ENCODE measurements around the gene CRYBA4. TPM values are rescaled to one million over a fixed set of nuclear protein-coding genes. Genes with fewer than 3 reads are reported as not detected.

Gene CRYBA4
- total and polyA plus RNA-seq, 2 of the 13 experiments (the other 11 are each of a cell fraction or from before 2014, with no cell fraction given), result not detected

DNA sequence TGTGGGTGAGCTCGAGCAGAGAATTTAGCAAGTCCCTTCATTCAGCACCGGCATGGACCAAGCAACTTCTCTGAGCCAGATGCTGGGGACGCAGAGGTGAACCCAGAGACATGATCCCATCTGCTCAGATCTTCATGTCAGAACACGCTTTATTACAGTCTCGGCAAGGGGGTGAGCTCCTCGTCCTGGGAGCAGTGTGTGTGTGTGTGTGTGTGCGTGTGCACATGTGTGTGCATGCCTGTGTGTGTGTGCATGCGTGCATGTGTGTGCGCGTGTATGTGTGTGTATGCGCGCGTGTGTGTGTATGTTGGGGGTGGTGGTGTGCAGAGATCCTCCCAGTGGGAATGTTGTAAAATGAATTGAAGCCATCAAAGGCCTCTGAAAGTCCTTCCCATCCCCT, 45.4 kb downstream of the CRYBA4 start:
- TF ChIP-seq, protein P1, sequence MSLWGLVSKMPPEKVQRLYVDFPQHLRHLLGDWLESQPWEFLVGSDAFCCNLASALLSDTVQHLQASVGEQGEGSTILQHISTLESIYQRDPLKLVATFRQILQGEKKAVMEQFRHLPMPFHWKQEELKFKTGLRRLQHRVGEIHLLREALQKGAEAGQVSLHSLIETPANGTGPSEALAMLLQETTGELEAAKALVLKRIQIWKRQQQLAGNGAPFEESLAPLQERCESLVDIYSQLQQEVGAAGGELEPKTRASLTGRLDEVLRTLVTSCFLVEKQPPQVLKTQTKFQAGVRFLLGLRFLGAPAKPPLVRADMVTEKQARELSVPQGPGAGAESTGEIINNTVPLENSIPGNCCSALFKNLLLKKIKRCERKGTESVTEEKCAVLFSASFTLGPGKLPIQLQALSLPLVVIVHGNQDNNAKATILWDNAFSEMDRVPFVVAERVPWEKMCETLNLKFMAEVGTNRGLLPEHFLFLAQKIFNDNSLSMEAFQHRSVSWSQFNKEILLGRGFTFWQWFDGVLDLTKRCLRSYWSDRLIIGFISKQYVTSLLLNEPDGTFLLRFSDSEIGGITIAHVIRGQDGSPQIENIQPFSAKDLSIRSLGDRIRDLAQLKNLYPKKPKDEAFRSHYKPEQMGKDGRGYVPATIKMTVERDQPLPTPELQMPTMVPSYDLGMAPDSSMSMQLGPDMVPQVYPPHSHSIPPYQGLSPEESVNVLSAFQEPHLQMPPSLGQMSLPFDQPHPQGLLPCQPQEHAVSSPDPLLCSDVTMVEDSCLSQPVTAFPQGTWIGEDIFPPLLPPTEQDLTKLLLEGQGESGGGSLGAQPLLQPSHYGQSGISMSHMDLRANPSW (CRISPR knock-in tag; IDR thresholded peaks at IDR 0.05; ENCODE audit: borderline replicate concordance), result no peak
- TF ChIP-seq PAF1 (CRISPR knock-in tag; IDR thresholded peaks at IDR 0.05), result no peak
- TF ChIP-seq, protein P2, sequence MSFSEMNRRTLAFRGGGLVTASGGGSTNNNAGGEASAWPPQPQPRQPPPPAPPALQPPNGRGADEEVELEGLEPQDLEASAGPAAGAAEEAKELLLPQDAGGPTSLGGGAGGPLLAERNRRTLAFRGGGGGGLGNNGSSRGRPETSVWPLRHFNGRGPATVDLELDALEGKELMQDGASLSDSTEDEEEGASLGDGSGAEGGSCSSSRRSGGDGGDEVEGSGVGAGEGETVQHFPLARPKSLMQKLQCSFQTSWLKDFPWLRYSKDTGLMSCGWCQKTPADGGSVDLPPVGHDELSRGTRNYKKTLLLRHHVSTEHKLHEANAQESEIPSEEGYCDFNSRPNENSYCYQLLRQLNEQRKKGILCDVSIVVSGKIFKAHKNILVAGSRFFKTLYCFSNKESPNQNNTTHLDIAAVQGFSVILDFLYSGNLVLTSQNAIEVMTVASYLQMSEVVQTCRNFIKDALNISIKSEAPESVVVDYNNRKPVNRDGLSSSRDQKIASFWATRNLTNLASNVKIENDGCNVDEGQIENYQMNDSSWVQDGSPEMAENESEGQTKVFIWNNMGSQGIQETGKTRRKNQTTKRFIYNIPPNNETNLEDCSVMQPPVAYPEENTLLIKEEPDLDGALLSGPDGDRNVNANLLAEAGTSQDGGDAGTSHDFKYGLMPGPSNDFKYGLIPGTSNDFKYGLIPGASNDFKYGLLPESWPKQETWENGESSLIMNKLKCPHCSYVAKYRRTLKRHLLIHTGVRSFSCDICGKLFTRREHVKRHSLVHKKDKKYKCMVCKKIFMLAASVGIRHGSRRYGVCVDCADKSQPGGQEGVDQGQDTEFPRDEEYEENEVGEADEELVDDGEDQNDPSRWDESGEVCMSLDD (CRISPR knock-in tag; IDR thresholded peaks at IDR 0.05; ENCODE audit: borderline replicate concordance), result no peak
- TF ChIP-seq ZNF720 (CRISPR knock-in tag; IDR thresholded peaks at IDR 0.05), result no peak
- Histone ChIP-seq H3K9me3 (ENCODE audit: low read length) (0 out of 2 replicates have a peak, but pooled peaks cover 2% of the 10 kb centered on the region), H4K20me1 (ENCODE audit: insufficient read depth, low read length) (no peaks in the 10 kb centered on the region), H3K4me2 (ENCODE audit: low read depth, low read length) (no peak overlapping the region), H3K4me3 (replicated peaks in 1 of 3; ENCODE audit: insufficient read depth in 1 of 3, low read depth in 2 of 3, low read length in 3 of 3) (no peak overlapping the region), H3K79me2 (ENCODE audit: insufficient read depth, low read length) (no peaks in the 10 kb centered on the region), H3K27ac (ENCODE audit: extremely low read length, insufficient read depth, low read length) (no peak overlapping the region), H3K27me3 (ENCODE audit: control insufficient read depth in 1 of 2, insufficient read depth in 2 of 2, low read length in 2 of 2) (peaks cover 0 to 22% of the 10 kb centered on the region in 2 experiments; a peak in 2 of 5 replicates), H2AFZ (ENCODE audit: low read length) (no peak overlapping the region), H3K9ac (ENCODE audit: insufficient read depth, low read depth, low read length) (no peak overlapping the region), H3K4me1 (ENCODE audit: insufficient read depth, low read length) (no peaks in the 10 kb centered on the region), H3K36me3 (replicated peaks in 1 of 2; ENCODE audit: control insufficient read depth in 1 of 2, insufficient read depth in 2 of 2, low read length in 2 of 2) (no peaks in the 10 kb centered on the region)
- POLR2A ChIA-PET, result no interaction called here
- FAIRE-seq (no peak), DNase-seq (ENCODE audit: low spot score) (no peak), ATAC-seq (no peak)
- intact Hi-C loops (cut with micrococcal nuclease; ENCODE audit: unreplicated experiment), result loop anchor here (5.0 kb wide), 1 partner anchor 305 kb away; no protein-coding TSS in a partner anchor
- no TSS peak for BruUV-seq (replicated peaks)
- CTCF ChIA-PET (ENCODE audit: low intra/inter-chr PET ratio, low total read pairs), result no interaction called here
- in situ Hi-C loops (cut with HindIII; ENCODE audit: extremely low pct_ligation_motif_present, low pct_unique_long_range_greater_than_20kb), result no loop called here
- WGBS (ENCODE audit: low lambda C conversion rate), result 0% methylated on average over 1 of the region's 13 CpGs
